Gastroesophageal sphincter (tissue), 3 donors: ENCODE results near the gene SSBP2.

Source experiments
- CTCF ChIP-seq, 4 experiments: fragments of 200-600 bp in 2 of 4; fragments of 450-650 bp in 2 of 4; sonication (generic) in 1 of 4; IDR thresholded peaks; one replicate each; pipeline ENCODE4 v1.5.1; 2017 to 2019; ENCODE audit warnings: antibody characterized with exemption in 4 of 4, mild to moderate bottlenecking in 2 of 4, moderate library complexity in 2 of 4
- EP300 ChIP-seq: sonication (generic); formaldehyde crosslinking; IDR thresholded peaks from one replicate; pipeline ENCODE4 v1.6.1; 2017; ENCODE audit warnings: antibody characterized with exemption, mild to moderate bottlenecking
- POLR2A ChIP-seq, 2 donors: fragments of 450-650 bp; IDR thresholded peaks; one replicate each; pipeline ENCODE4 v1.6.1; 2017; ENCODE audit warnings: antibody characterized with exemption in 2 of 2, mild to moderate bottlenecking in 2 of 2, moderate library complexity in 1 of 2

DNA sequence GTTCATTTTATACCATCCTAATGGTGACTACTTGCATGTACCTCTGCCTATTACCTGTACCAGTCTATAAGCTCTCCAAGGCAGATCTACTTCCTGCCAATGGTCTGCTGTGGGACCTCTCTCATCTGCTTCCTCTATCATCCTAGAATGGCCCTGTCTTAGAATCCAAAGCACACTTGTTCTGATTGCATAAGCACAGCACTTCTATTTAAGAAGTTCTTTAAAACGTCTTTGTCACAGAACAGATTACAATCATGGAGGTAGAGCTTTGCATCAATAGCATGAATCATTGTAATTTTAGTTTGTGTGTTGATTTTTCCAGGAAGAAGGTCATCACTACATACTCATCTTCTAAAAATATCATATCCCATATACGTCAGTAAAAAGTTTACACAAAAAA, 225.2 kb downstream of the SSBP2 start:
- no peak for TF ChIP-seq CTCF (IDR thresholded peaks at IDR 0.05)
- TF ChIP-seq EP300 = no peak
- no peak for TF ChIP-seq POLR2A (IDR thresholded peaks at IDR 0.05)
